Measurements from ENCODE around the gene RABL6.

The RABL6 gene

DNA sequence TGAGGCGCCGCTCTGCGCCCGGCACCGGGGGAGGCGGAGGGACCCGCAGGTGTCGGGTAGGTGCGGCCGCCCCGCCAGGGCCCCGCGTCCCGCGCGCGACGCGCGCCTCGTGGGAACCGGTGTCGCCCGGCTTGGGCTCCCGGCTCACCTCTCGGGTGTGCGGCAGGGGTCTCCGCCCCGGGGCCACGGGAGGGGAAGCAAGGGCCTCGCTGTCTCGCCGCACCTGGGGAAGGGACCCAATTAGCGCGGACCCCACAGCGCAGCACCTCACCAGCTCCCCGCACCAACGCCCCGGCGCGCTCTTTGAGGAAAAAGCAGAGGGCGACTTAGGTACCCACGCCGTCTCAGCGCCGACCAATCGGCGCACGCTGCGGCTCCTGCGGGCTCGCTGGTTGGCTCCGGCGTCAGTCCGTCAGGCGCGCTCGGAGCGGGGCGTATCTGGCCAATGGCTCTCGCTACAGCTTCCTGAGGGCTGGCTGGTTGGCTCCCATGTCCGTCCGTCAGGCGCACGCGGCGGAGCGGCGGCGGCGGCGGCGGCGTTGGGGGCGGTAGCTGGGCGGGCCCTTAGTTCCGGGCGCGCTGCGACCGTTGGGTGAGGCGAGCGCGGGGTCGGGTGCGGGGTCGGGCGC, 78.3 kb downstream of the RABL6 start, which contains the start of gene TRAF2:
Gene TRAF2, plus strand, starts transcription at position 567 of the 629 bp plus-strand sequence. CDS start 12,225 bp downstream, outside the sequence.
- DNase-seq = peak; percentile 94 to 100 (median 95)

DNA sequence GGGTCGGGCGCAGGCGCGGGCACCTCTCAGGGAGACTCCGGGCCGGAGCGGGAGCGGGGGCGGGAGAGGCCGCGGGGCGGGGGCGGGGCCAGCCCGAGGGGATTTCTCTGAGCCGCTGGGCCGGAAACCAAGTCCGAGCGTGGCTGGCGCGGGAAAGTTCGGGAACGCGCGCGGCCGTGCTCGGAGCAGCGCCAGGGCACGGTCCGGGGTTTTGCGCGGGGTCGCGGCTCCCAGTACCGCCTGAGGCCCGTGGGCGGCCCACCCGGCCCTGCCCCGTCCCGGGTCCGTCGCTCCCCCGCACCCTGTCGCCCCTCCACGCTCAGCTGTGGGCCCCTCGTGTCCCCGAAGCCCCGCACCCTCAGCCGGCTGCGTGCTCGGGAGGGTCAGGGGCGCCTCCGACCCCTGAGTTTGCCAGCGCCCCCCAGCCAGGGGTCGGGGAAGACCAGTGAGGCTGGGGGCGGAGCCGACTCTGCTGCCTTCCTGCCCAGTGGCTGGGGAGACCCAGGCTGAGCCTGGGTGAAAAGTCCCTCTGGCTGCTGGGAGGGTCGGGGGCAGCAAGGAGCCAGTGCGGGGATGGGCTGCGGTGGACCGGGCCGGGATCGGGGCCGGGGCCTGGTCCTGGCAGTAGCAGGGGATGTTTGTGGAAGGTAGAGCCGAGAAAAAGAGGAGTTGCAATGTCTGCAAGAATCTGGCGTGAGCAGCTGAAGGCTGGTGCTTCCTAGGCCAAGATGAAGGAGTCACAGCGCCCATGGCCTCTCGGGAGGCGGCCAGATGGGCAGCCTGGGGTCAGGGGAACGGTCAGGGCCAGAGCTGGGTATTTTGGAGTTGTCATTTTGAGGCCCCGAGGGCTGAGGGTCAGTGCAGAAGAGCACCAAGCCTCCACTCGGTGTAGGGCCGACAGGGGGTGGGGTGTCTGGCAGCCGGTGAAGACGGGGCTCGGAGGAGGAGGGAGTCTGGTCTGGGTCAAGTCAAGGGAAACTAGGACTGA, 79.2 kb downstream of the RABL6 start:
- DNase-seq = peak; percentile 40 to 80 (median 72)

DNA sequence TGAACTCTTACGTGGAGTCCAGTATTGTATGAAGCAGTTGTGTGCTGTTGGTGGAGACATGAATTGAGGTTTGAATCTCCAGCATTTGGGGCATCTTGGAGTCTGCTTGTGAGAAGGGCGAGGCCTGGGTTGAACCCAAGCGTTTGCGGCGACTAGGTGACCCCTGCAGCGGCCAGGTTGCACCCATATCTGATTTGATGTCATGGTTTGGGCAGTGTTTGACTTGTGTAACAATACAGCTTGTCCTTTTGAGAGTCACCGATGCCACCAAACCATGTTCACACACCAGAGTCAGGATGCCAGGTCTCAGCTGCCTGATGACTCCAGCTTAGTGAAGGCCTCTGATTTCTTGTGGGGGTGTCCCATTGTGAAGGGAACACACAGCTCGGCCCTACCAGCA, 80.7 kb downstream of the RABL6 start:
- no peak for DNase-seq

DNA sequence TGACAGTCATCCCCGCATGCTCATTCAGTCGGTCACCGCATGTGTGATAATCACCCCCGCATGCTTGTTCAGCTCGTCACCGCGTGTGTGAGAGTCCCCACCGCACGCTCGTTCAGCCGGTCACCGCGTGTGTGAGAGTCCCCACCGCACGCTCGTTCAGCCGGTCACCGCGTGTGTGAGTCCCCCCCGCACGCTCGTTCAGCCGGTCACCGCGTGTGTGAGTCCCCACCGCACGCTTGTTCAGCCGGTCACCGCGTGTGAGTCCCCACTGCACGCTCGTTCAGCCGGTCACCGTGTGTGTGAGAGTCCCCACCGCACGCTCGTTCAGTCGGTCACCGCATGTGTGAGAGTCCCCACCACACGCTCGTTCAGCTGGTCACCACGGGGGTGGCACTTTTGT, 82.1 kb downstream of the RABL6 start:
- no peak for DNase-seq

DNA sequence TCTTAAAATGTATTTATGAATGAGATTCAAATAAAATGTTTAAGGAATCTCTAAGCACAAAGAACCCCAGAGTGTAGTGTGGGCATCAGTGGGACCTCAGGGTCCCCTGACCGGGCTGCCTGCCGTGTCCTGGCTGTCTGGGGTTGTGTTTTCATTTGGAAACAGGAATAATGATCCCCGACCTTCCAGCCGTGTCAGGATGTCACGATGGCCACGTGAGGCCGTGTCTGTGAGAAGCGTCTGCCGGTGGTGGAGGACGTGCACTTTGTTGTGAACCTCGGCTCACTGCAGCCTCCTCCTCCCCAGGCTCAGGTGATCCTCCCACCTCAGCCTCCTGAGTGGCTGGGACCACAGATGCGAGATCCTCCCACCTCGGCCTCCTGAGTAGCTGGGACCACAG, 82.9 kb downstream of the RABL6 start:
- DNase-seq = no peak

Data from T-helper 1 cell (primary cell).